NCI-H82 (cell line): ENCODE measurements around the gene CHRNE.
"Not testable (repeated sequence)": the region's sequence is repeated elsewhere in the genome, so short reads cannot be mapped to it uniquely, and the experiment has no call there.

ENCODE experiments used
- DNase-seq: peaks from one replicate; lab custom pipeline; 2025; lab: John Stamatoyannopoulos, UW

CHRNE gene

DNA sequence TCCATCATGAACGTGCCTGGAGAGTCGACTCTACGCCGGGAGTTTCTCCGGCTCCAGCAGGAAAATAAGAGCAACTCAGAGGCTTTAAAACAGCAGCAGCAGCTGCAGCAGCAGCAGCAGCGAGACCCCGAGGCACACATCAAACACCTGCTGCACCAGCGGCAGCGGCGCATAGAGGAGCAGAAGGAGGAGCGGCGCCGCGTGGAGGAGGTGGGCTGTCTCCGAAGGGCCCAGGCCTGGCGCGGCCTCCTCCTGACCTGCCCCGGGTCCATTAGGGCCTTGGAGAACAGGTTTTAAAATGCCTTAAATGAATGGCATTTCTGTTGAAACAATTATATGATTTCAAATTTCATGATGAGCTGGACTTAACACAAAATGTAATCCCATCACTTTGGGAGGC lies 15.3 kb downstream of the CHRNE start:
- DNase-seq, result no peak

DNA sequence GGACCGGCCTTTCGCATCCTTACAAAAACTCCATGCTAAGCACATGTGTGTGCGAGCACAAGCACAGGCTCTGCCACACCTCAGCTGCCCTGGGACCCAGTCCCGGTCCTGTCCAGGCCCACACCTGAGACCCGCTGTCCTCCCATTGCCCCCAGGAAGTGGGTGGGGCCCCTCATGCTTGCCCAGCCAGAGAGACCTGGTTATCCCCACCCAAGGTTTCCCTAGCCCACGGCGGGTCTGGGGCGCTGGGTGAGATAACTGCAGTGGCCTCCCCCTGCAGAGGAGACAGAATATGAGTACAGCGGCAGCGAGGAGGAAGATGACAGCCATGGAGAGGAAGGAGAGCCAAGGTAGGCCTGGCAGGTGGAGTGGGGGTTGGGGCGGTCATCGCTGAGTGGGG lies 16.1 kb downstream of the CHRNE start:
- no peak for DNase-seq

DNA sequence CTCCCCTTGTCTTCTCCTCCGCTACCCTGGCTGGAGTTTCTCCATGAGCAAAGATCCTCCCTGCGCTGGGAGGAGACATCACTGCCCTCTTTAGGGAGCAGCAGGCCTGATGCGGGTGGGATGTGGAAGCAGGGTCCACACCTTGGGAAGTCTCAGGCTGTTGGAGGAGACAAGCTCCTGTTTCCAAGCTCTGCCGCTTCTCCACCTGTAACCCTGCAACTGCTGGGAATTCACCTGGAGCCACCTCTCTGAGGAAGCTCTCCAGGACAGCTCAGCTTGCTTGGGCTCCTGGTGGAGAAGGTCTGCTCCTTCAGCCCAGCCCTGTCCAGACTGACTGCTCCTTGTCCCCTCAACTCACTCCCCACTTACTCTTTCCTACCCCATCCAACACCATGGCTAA lies 18.4 kb downstream of the CHRNE start:
- DNase-seq, result no peak

DNA sequence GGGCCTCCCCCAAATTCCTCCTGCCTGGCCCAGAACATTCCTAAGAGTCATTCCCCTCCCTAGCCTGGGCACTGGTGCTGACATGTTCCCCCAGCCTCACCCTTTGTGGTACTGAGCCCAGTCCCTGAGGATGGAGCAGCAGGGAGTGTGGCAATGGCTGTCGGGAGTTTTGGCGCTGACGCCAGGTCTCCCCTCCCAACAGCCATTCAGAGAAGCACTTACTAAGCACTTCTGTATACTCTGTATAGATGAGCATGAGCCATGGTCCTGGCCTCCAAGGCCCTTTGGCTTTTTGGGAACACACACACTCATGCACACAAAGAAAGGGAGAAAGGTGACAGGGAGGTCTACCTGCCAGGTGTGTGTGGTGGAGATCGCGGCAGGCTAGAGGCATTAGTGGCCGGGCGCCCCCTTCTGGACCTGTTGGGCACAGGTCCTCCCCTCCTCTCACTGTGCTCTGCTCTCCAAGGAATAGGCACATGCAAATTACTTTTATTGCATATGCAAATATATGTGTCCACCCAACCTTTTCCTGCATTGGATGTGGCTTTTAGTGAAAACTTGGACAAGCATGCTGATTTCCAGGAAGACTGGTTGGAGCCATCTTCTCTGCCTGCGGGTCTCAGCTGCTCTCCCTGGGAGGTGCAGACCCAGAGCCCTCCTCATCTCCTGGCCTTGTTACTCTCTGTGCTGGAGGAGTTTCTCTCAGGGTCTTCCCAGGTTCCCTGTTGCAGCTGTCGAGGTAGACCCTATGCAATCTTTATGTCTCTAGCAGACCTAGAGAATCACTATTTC lies 20.9 kb downstream of the CHRNE start:
- DNase-seq, result peak; percentile 81

DNA sequence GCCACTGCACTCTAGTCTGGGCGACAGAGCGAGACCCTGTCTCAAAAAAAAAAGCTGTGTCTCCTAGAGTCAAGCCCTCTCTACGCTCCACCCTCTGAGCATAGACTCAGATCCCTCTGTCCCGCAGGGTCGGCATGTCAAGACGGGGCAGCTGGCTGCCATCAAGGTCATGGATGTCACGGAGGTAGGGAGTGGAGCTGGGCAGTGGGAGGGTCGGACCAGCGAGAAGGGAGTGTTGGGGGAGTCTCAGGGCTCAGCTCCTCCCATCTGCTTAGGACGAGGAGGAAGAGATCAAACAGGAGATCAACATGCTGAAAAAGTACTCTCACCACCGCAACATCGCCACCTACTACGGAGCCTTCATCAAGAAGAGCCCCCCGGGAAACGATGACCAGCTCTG lies 22.0 kb downstream of the CHRNE start:
- DNase-seq, result no peak

DNA sequence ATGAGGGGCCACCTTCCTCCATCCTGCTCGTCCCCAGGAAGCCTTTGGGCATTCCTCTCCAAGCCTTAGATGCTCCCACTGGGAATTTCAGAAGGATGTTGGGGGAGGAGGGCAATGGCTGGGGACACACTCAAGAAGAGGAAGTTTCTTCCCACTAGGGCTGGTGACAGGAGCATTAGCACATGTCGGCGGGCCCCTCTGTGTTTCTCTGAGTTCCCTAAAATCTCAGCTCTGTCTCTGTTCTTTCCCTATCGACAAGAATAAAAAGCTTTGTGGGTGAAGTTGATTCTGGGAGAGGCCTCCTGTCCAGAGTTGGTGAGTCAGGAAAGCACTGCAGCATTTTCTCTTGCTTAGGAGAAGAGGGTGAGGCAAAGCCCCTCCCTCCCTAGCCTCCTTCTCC lies 23.3 kb downstream of the CHRNE start:
- DNase-seq, result no peak

DNA sequence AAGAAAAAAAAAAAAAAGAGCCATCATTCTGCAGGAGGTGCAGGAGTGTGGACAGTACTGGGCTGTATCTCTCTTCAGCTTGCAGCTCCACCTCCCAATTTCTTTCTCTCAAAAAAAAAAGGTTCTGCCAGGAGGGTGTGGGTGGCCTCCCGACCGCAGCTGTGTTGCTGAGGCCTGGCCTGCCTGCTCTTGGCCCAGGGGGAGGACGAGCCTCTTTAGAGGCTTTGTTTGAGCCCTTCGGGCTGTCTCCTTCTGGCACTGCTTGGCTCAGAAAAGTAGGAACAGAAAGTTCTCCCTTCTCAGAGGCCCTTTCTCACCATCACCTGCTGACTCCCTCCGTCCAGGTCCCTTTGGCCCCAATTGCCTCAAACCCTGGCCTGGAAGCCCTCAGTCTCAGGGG lies 25.8 kb downstream of the CHRNE start:
- no peak for DNase-seq

DNA sequence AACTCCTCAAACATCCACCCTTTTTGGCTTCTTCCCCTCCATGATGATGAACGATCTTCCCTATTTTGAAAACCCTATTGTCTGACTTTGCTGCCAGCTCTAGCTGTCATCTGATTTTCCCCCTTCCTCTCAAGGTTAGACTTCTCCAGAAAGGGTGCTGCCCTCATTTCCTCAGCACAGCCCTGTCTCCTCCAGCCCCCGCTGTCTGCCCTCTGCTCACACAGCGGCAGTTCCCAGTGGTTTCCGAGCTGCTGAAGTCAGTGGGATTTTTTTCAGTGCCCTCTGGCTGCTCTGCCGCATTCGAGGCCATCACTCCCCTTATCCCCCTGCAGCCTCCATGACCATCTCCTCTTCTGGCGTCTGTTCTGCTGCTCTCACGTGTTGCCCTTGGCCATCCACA lies 30.1 kb downstream of the CHRNE start:
- DNase-seq, result no peak

DNA sequence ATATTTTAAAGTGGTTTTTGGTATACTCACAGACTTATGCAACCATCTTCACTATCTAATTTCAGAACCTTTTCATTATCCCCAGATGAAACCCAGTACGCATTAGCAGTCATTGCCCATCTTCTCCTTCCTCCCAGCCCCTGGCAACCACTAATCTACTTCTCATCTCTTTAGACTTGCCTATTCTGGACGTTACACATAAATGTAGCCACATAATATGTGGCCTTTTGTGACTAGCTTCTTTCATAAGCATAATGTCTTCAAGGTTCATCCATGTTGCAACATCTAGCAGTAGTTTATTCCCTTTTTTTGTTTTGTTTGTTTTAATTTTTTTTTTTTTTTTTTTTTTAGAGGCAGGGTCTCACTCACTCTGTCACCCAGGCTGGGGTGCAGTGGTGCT lies 32.0 kb downstream of the CHRNE start:
- DNase-seq, result no peak

DNA sequence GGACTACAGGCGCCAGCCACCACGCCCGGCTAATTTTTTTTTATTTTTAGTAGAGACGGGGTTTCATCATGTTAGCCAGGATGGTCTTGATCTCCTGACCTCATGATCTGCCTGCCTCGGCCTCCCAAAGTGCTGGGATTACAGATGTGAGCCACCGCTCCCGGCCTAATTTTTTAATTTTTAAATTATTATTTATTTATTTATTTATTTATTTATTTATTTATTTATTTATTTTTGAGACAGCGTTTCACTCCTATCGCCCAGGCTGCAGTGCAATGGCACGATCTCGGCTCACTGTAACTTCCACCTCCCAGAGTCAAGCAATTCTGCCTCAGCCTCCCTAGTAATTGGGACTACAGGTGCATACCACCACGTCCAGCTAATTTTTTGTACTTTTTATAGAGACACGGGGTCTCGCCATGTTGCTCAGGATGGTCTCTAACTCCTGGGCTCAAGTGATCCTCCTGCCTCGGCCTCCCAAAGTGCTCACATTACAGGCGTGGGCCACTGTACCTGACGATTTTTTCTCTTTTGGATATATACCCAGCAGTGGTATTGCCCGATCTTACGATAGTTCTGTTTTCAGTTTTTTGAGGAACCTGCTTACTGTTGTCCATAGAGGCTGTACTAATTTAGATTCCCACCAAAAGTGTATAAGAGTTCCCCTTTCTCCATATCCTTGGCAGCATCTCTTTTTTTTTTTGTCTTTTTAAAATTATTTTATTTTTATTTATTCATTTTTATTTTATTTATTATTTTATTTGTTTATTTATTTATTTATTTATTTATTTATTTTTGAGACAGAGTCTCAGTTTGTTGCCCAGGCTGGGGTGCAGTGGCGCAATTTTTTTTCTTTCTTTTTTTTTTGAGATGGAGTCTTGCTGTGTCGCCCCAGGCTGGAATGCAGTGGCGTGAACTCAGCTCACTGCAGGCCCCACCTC lies 33.6 kb downstream of the CHRNE start:
- not testable (repeated sequence) for DNase-seq

DNA sequence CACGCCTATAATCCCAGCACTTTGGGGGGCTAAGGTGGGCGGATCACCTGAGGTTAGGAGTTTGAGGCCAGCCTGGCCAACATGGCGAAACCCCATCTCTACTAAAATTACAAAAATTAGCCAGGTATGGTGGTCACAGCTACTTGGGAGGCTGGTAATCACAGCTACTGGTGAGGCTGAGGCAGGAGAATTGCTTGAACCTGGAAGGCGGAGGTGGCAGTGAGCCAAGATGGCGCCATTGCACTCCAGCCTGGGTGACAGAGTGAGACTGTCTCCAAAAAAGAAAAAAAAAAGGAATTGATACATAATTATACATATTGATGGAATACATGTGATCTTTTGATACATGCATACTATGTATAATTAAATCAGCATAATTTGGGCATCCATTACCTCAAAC lies 35.4 kb downstream of the CHRNE start:
- not testable (repeated sequence) for DNase-seq

DNA sequence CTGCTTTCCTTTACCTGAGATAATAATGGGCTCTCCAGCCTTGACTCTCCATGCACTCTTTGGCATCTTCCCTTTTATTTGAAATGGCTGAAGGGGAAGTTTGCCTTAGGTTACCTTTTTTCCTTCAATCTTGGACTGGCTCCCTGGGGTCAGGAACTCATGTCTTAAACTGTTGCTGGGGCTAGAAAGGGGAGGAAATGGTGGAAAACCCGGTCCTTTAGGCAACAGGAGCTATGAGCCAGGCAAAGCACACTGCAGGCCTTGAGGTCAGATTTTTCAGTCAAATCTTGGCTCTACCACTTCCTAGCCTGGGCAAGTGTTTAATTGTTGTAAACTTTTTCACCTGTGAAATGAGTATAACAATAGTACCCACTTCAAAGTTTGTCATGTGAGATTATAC lies 39.6 kb downstream of the CHRNE start:
- no peak for DNase-seq

DNA sequence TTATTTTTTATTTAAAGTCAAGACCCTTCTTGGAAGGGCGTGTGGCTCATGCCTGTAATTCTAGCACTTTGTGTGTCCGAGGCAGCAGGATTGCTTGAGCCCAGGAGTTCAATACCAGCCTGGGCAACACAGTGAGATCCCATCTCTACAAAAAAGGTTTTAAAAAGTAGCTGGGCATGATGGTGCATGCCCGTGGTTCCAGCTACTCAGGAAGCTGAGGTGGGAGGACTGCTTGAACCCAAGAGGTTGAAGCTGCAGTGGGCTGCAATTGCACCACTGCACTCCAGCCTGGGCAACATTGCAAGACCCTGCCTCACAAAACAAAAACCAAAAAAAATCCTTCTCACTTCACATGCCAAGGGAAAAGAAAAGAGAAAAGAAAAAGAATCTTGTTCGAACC lies 40.2 kb downstream of the CHRNE start:
- DNase-seq, result no peak

DNA sequence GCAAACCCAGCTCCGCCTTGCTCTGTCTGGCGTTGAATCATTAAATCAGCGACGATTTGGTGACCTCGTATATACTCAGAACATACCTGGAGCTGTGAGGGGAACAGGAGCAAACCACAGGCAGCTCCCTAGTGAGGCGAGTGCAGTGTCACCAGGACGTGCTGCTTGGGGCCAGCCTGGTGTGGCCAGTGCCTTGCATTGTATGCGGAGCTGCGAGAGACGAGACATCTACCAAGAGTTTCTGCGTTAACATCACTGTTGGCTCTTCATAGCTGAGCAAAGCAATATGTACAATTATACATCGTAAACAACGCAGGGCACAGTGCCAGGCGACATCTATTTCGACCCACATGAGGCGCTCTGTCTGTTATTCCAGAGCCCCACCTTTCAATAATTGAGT lies 41.8 kb downstream of the CHRNE start:
- no peak for DNase-seq

DNA sequence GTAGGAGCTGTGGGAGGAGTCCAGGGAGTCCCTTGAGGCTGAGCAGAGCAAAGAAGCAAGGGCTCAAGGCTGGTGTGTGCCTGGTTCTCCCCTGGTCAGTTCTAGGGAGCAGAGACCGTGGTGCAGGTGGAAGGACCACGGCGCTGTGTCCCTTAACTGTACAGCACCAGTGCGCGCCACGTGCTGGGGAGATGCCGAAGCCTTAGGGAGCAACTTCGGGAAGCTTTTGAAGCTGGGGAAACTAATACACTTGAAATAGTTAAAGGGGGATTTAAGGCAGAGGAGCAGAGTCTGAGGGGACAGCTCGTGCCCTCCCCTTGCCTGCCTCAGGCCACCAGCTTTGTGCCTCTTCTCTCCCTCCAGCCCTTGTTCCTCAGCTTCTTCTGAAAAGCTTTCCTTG lies 42.2 kb downstream of the CHRNE start:
- no peak for DNase-seq

DNA sequence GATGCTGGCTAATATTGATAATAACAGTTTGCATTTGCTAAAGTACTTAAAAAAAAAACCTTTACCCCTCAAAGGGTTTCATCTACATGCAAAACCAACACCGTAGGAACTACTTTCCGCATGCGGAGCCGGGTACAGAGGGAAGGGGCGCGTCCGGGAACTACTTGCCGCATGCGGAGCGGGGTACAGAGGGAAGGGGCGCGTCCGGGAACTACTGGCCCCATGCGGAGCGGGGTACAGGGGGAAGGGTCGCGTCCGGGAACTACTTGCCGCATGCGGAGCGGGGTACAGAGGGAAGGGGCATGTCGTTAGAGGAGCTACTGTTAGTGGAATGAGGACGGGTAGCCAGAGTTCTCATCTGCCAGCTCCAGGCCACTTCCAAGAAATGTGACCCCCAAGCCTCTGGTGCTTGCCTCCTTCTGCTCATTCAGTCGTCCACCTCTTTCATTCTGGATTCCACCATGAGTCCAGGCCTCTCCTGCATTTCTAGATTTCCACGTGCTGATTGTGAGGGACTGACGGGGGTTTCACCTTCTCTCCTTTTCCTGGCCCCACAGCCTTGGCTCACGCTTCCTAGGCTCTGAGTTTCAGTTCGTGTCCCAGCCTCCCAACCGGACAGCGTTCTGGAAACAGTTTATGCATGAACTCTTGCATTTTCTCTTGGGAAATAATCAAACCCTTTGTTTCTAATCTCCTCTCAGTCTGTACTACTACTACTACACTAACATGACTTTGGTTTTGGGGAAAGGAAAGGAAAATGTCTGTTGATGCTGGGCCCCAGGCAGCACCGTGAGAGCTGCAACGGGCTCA lies 42.9 kb downstream of the CHRNE start:
- DNase-seq, result no peak

DNA sequence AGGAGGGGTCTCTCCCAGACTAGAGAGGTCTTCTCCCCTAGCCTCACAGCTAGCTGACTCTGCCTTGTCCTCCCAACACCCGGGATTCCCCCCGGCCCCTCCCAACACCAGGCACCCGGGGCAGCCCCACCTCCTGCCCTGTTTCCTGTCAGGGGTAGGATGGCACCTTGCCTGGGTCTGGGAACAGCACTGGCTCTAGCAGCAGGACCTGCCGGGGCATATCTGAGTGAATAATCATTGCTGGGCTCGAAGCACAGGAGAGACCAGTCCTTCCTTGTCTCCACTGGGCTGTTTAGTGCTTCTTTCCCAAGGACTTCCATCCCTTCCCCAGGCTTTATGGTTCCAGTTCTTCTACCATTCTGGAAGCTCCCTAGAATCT lies 44.0 kb downstream of the CHRNE start:
- no peak for DNase-seq

DNA sequence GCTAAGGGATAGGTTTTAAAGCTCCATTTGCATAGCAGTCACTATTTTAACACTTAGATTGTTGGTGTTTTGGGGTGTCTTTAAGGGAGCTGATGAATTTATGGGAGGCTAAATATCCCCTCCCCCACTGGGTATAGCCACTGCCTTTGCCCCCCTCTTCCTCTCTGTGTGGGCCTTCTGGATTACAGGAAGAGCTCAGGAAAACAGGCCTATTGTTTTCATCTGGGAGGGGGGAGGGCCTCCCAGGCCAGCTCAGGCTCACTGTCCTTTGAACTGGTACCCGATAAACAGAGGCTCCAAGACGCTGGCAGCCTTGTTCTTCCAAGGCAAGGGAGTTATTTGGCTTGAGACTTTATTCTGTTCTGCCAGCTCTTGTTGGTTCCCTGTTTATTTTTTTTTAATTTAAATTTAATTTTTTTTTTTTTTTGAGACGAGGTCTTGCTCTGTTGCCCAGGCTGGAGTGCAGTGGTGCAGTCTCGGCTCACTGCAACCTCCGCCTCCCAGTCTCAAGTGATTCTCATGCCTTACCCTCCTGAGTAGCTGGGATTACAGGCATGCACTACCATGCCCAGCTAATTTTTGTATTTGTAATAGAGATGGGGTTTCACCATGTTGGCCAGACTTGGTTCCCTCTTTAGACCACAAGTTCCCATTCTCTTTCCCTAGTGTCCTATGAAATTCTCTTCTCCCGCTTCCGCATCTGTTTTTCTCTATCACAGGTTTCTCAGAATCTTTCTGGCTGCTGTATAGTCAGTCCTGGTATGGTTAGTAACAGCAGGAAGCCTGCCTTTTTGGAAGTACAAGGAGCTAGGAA lies 44.6 kb downstream of the CHRNE start:
- DNase-seq, result peak; percentile 77

DNA sequence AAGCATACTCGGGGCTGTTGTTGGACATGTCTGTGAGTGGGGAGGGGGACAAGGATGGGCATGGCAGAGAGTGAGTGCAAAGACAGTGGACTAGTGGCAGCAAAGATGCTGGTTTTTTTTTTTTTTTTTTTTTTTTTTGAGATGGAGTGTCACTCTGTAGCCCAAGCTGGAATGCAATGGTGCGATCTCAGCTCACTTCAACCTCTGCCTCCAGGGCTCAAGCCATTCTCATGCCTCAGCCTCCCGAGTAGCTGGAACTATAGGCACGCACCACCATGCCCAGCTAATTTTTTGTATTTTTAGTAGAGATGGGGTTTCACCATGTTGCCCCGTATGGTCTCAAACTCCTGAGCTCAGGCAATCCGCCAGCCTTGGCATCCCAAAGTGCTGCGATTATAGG lies 45.6 kb downstream of the CHRNE start:
- DNase-seq, result not testable (repeated sequence)

DNA sequence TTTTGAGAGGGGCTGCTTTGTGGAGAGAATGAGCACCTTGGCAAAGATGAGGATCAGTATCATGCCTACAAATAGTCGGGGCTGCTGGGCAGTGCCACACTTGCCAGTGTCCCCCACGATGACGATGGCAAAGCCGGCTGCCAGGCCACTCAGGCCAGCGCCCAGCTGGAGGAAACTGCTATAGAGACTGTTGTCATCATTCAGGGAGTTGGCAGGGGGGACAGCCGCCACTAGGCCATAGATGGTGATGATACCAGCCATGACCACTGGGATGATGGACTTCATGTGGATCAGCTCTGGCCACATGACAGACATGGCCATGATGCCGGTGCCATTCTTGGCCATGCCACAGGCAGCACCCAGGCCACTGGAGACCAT lies 46.0 kb downstream of the CHRNE start:
- DNase-seq, result no peak

DNA sequence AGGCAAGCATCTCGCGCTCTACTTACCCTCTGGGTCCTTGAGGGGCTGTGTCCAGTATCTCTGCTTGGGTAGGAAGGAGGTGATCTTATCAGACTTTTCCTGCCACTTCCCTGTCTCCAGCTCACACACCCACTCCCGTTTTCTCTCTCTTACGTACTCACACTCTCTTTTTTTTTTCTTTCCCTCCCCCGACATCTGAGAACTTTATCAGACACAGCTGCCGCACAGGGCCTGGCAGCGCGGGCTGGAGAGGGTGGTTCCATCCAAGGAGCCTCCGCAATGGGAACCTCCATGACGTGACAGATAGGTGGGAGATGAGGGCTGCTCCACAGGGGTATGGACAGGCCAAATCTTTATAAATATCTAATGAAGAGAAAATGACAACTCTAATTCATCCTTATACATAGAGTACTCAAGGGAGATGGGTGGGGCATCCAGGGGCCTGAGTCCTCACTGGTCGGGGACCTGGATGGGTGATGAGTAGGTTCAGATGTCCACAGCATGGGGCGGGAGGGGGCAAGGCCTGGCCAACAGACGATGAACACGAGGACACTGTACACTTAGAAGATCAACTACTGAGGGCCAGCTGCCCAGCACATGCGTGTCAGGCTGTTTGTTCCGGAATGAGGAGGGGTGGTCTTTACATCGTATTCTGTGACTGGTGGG lies 46.5 kb downstream of the CHRNE start:
- DNase-seq, result no peak
